GM10266 (cell line): Measurements from ENCODE around the gene SFXN1.

Source experiments
- DNase-seq: peaks from one replicate; pipeline ENCODE4 v3.0.0; 2012; ENCODE audit errors: extremely low spot score
- TF ChIP-seq, protein P1 (sequence below): IDR thresholded peaks from 2 replicates; pipeline ENCODE4 v1.5.1; 2012; ENCODE audit warnings: mild to moderate bottlenecking, low read depth; ENCODE audit not compliant: control insufficient read depth, insufficient read depth; ENCODE audit errors: missing control alignments

SFXN1 gene

DNA sequence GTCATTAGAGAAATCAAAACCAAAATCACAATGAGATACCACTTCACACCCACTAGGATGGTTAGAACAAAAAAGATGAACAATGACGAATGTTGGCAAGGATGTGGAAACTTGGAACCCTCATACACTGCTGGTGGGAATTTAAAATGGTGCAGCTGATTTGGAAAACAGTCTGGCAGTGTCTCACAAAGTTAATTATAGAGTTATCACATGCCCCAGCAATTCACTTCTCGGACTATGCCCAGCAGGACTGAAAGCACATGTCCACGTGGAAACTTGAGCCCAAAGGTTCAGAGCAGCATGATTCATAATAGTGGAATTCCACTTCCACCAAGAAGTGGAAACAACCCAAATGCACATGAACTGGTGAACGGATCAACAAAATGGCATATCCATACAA lies 94.5 kb downstream of the SFXN1 start:
- TF ChIP-seq, protein P1, sequence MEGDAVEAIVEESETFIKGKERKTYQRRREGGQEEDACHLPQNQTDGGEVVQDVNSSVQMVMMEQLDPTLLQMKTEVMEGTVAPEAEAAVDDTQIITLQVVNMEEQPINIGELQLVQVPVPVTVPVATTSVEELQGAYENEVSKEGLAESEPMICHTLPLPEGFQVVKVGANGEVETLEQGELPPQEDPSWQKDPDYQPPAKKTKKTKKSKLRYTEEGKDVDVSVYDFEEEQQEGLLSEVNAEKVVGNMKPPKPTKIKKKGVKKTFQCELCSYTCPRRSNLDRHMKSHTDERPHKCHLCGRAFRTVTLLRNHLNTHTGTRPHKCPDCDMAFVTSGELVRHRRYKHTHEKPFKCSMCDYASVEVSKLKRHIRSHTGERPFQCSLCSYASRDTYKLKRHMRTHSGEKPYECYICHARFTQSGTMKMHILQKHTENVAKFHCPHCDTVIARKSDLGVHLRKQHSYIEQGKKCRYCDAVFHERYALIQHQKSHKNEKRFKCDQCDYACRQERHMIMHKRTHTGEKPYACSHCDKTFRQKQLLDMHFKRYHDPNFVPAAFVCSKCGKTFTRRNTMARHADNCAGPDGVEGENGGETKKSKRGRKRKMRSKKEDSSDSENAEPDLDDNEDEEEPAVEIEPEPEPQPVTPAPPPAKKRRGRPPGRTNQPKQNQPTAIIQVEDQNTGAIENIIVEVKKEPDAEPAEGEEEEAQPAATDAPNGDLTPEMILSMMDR, result no peak
- DNase-seq, result no peak

DNA sequence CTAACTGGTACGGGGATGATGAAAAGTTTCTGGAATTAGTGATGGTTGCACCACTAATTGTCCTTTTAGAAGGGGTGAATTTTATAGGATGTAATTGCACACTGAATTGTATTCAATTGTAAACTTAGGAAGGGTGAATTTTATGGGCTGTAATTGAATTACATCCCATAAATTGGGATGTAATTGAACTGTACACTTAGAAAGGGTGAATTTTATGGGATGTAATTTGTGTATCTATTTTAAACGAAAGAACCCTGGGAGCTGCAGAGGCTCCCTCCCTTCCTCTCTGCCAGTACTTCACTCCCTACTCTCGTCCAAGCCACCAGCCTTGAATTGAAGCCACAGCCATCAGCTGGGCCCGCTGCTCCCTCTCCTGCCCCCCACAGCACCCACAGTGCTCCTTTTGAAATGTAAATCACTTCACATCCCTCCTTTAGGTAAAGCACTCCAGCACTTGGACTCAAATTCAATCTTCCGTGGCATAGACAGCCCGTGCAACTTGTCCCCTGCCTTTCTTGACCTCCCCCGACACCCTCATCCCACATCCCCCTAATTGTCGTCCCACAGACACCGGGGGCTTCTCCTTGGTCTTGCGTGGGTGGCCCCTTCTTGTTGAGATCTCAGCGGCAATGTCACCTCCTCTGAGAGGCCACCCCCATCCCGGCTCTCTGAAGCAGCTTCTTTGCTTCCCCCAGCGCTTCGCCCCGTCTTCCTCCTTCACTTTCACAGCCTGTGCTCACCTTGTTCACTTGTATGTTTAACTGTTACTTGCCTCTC lies 95.3 kb downstream of the SFXN1 start:
- TF ChIP-seq, protein P1, result no peak

DNA sequence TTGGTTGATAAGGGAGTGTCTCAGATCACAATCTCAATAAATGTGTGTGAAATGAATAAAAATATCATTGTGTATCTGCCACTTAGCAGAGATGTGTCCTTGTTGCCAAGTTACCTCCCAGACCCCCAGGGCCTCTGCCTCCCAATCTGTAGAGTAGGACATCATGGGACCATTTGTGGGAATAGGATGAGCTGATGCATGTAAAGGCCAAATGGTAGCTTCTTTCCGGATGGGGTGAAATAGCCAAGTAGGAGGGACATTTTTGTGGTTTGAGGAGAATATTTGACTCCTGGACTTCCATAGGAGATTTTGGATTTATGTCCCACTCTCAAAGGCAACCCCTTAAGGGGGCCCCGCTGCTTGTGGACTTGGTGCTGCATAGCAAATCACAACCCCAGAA lies 96.9 kb downstream of the SFXN1 start:
- TF ChIP-seq, protein P1, result no peak
- DNase-seq, result no peak

More for the DNA sequence above, 95.3 kb downstream of the SFXN1 start:
- no peak for DNase-seq

DNA sequence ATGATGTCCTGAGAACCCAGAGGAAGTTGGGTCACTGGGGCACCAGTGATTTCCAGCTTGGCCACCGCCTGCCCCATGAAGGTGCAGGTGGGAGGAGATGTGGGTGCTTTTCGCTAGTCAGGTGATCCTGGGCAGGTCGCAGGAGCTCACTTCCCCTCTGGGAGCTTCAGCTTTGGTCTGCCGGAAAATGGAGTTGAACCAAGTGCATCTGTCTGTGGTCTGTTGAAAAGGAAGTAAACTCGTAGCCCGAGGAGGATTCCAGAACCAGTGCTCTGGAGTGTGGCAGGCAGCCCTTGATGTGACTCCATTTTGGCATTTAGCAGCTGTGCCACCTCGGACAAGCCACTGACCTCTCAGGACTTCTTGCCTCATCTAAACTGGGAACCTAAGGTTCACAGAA lies 97.7 kb downstream of the SFXN1 start:
- TF ChIP-seq, protein P1, result no peak
- no peak for DNase-seq

DNA sequence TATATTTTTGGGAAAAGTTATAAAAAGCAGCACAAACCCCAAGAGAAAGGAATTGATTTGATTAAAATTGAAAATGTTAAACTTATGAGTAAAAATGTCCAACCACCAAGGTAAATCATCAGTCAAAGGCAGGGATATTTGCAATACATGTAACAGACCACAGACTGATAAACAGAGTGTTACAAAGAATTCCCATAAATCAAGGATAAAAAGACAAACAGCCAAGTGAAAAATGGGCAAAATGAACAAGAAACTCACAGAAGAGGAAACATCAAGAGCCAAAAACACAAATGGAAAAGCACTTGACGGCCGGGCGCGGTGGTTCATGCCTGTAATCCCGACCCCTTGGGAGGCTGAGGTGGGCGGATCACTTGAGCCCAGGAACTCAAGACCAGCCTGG lies 98.2 kb downstream of the SFXN1 start:
- DNase-seq, result no peak
- TF ChIP-seq, protein P1, result no peak
